Measurements from ENCODE around the gene SPSB3.

Gene SPSB3

GRCh38 chr16:1789643-1790045, 7.3 kb upstream of the SPSB3 start:
- peaks cover 0 to 38% (median 8%) of the 10 kb centered on the region in 4 donors for H3K4me1 ChIP-seq
- intact Hi-C loops (cut with DNase I; ENCODE audit: low total_unique reads), result no loop called here
- H3K27me3 ChIP-seq, result no peaks in the 10 kb centered on the region
- H3K9me3 ChIP-seq, result no peaks in the 10 kb centered on the region
- no peak overlapping the region for H3K27ac ChIP-seq
- TF ChIP-seq, protein P1, sequence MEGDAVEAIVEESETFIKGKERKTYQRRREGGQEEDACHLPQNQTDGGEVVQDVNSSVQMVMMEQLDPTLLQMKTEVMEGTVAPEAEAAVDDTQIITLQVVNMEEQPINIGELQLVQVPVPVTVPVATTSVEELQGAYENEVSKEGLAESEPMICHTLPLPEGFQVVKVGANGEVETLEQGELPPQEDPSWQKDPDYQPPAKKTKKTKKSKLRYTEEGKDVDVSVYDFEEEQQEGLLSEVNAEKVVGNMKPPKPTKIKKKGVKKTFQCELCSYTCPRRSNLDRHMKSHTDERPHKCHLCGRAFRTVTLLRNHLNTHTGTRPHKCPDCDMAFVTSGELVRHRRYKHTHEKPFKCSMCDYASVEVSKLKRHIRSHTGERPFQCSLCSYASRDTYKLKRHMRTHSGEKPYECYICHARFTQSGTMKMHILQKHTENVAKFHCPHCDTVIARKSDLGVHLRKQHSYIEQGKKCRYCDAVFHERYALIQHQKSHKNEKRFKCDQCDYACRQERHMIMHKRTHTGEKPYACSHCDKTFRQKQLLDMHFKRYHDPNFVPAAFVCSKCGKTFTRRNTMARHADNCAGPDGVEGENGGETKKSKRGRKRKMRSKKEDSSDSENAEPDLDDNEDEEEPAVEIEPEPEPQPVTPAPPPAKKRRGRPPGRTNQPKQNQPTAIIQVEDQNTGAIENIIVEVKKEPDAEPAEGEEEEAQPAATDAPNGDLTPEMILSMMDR (IDR thresholded peaks at IDR 0.05), result no peak
- peak in 1 of 2 donors; percentile 62 for DNase-seq
- H3K4me3 ChIP-seq, result no peak overlapping the region
- H3K36me3 ChIP-seq, result peaks cover 15 to 80% (median 44%) of the 10 kb centered on the region in 3 donors

GRCh38 chr16:1788708-1789100, 6.3 kb upstream of the SPSB3 start:
- H3K4me1 ChIP-seq, result peaks cover 0 to 40% (median 17%) of the 10 kb centered on the region in 4 donors
- H3K36me3 ChIP-seq, result peaks cover 15 to 80% (median 44%) of the 10 kb centered on the region in 3 donors
- H3K27me3 ChIP-seq, result no peaks in the 10 kb centered on the region
- H3K27ac ChIP-seq, result no peak overlapping the region
- DNase-seq, result no peak
- intact Hi-C loops (cut with DNase I; ENCODE audit: low total_unique reads), result no loop called here
- no peak overlapping the region for H3K4me3 ChIP-seq
- H3K9me3 ChIP-seq, result no peaks in the 10 kb centered on the region
- TF ChIP-seq, protein P1 (IDR thresholded peaks at IDR 0.05), result no peak

DNA sequence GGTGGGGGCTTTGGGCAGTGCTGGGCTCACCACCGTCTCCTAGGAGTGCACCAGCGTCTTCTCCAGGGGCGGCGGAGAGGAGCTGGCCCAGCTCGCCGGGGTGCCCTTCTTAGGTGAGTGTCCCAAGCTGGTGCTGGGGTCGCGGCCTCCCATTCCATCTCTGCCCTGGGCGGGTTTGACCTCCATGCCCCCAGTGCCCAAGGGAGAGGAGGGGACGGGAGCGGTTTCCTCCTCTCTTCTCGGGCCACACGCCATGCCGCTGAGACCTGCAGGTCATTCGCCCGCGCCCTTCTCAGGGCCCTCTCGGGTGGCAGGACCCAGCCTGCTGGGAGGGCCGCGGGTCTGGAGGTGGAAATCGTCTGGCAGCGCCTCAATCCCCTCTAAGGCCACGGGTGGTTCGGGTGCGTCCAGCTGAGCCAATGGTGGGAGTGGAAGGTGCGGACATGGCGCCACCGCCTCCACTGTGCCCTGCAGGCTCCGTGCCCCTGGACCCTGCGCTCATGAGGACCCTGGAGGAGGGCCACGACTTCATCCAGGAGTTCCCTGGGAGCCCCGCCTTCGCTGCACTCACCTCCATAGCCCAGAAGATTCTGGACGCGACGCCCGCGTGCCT, 5.8 kb upstream of the SPSB3 start:
- Histone ChIP-seq H3K4me1 (peaks cover 0 to 43% (median 21%) of the 10 kb centered on the region in 4 donors), H3K4me3 (no peak overlapping the region), H3K27ac (no peak overlapping the region), H3K36me3 (peaks cover 15 to 80% (median 44%) of the 10 kb centered on the region in 3 donors), H3K9me3 (no peaks in the 10 kb centered on the region), H3K27me3 (no peaks in the 10 kb centered on the region)
- TF ChIP-seq, protein P1 (IDR thresholded peaks at IDR 0.05), result no peak
- intact Hi-C loops (cut with DNase I; ENCODE audit: low total_unique reads), result no loop called here
- DNase-seq, result peak in 1 of 2 donors; percentile 56

DNA sequence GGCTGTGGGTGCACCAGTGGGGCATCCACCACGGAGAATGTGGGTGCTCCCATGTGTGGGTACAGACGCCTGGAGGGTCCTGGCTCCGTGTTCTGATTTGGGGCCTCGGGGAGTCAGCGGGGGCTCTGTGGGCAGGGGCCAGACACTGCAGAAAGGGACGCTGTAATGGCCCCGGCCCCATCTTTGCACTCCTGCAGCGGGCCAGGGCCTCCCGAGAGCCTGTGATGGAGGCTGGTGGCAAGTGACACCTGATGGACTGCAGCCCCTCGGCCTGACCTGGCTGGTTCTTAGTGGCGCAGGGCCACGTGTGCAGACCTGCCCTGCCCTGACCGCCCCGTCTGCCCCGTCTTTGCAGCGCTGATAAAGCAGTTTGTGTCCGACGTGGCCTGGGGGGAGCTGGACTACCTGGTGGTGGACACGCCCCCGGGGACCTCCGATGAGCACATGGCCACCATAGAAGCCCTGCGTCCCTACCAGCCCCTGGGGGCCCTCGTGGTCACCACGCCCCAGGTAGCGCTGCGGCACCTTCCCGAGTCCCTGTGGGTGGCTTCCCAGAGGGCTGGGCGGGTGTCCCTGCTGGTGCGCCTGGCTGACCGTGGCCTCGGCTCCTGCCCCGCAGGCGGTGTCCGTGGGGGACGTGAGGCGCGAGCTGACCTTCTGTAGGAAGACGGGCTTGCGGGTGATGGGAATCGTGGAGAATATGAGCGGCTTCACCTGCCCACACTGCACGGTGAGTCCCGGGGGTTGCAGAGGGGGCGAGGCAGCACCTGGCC, 5.1 kb upstream of the SPSB3 start:
- peaks cover 0 to 44% (median 21%) of the 10 kb centered on the region in 4 donors for H3K4me1 ChIP-seq
- no peaks in the 10 kb centered on the region for H3K27me3 ChIP-seq
- H3K9me3 ChIP-seq, result no peaks in the 10 kb centered on the region
- TF ChIP-seq, protein P1 (IDR thresholded peaks at IDR 0.05), result no peak
- H3K4me3 ChIP-seq, result no peak overlapping the region
- no peak overlapping the region for H3K27ac ChIP-seq
- H3K36me3 ChIP-seq, result peaks cover 15 to 75% (median 44%) of the 10 kb centered on the region in 3 donors
- DNase-seq, result peak in 1 of 2 donors; percentile 64
- intact Hi-C loops (cut with DNase I; ENCODE audit: low total_unique reads), result no loop called here

- DNase-seq, result no peak
- H3K4me3 ChIP-seq, result no peak overlapping the region
- H3K4me1 ChIP-seq, result peaks cover 0 to 44% (median 21%) of the 10 kb centered on the region in 4 donors
- TF ChIP-seq, protein P1 (IDR thresholded peaks at IDR 0.05), result no peak
- H3K27ac ChIP-seq, result no peak overlapping the region
- peaks cover 15 to 70% (median 44%) of the 10 kb centered on the region in 3 donors for H3K36me3 ChIP-seq
- intact Hi-C loops (cut with DNase I; ENCODE audit: low total_unique reads), result no loop called here
- no peaks in the 10 kb centered on the region for H3K27me3 ChIP-seq
- H3K9me3 ChIP-seq, result no peaks in the 10 kb centered on the region
Observed at GRCh38 chr16:1787056-1787321, 4.6 kb upstream of the SPSB3 start.
